H1 (cell line): ENCODE data around the gene DRC3. TPM values are rescaled to one million over a fixed set of nuclear protein-coding genes. Genes with fewer than 3 reads are reported as not detected.

Source experiments
- CTCF ChIA-PET: fragments of 300-600 bp; sonication (Branson Sonifier 250); formaldehyde crosslinking; loops from one replicate; lab custom pipeline; 2021; ENCODE audit not compliant: partially characterized antibody; lab: Charles Lee
- POLR2A ChIA-PET: fragments of 300-600 bp; sonication (Branson Sonifier 250); formaldehyde crosslinking; loops from one replicate; lab custom pipeline; 2021; ENCODE audit warnings: inconsistent platforms; ENCODE audit not compliant: partially characterized antibody; lab: Charles Lee
- DNase-seq, 2 experiments: peaks; one replicate each; pipeline versions ENCODE4 v3.0.0 to v3.0.0-alpha.2; 2010 to 2022; ENCODE audit warnings: low spot score in 2 of 2, low read depth in 1 of 2, mixed read lengths in 1 of 2
- FAIRE-seq: peaks from 2 replicates; lab custom pipeline; 2011; peaks lifted over from hg19 to GRCh38; lab: Jason Lieb, UNC
- H2AFZ ChIP-seq: 2 replicates; pipeline ENCODE4 v1.8.1; 2012; ENCODE audit warnings: low read length, inconsistent platforms
- H2AK5ac ChIP-seq: 2 replicates; pipeline ENCODE4 v1.6.1; 2013; ENCODE audit warnings: low read depth, low read length
- H2BK120ac ChIP-seq: replicated peaks from 2 replicates; pipeline ENCODE3; 2013; ENCODE audit warnings: low read depth, low read length, inconsistent platforms
- H2BK12ac ChIP-seq: 2 replicates; pipeline ENCODE4 v1.6.1; 2013; ENCODE audit warnings: low read depth, low read length
- H2BK15ac ChIP-seq: 2 replicates; pipeline ENCODE4 v1.6.1; 2013; ENCODE audit warnings: low read length
- H2BK20ac ChIP-seq: 2 replicates; pipeline ENCODE4 v1.6.1; 2013; ENCODE audit warnings: low read length
- H2BK5ac ChIP-seq: 2 replicates; pipeline ENCODE4 v1.6.1; 2013; ENCODE audit warnings: low read depth, low read length
- H3K14ac ChIP-seq: 2 replicates; pipeline ENCODE4 v1.6.1; 2013; ENCODE audit warnings: inconsistent platforms; ENCODE audit not compliant: insufficient read length
- H3K18ac ChIP-seq: 2 replicates; pipeline ENCODE4 v1.6.1; 2013; ENCODE audit warnings: low read length; ENCODE audit errors: extremely low read depth
- H3K23ac ChIP-seq: 2 replicates; pipeline ENCODE4 v1.6.1; 2013; ENCODE audit warnings: inconsistent platforms; ENCODE audit not compliant: insufficient read length
- H3K23me2 ChIP-seq: 2 replicates; pipeline ENCODE4 v1.6.1; 2013; ENCODE audit warnings: low read depth, low read length
- H3K27ac ChIP-seq: 2 replicates; pipeline ENCODE4 v1.6.1; 2011; ENCODE audit warnings: low read depth, low read length, inconsistent platforms
- H3K27me3 ChIP-seq, 4 experiments: replicated peaks in 1 of 4; 1 replicate in 1 of 4; 2 replicates in 3 of 4; pipeline versions ENCODE4 v1.6.1 to v1.8.1; 2011 to 2013; ENCODE audit warnings: low read length in 3 of 4, mild to moderate bottlenecking in 3 of 4, inconsistent platforms in 2 of 4, mixed read lengths in 2 of 4, moderate library complexity in 1 of 4; ENCODE audit not compliant: control insufficient read depth in 3 of 4, insufficient read depth in 3 of 4; ENCODE audit errors: extremely low read depth in 1 of 4
- H3K36me3 ChIP-seq, 4 experiments: 2 replicates each; pipeline versions ENCODE4 v1.6.1 to v1.8.1; 2011 to 2013; ENCODE audit warnings: mild to moderate bottlenecking in 4 of 4, low read length in 3 of 4, moderate library complexity in 2 of 4, control low read depth in 1 of 4, inconsistent platforms in 1 of 4; ENCODE audit not compliant: insufficient read depth in 4 of 4, control insufficient read depth in 2 of 4
- H3K4ac ChIP-seq: replicated peaks from 2 replicates; pipeline ENCODE3; 2013; ENCODE audit warnings: low read length, low read depth, mixed read lengths, inconsistent platforms; ENCODE audit not compliant: insufficient read length
- H3K4me1 ChIP-seq, 4 experiments: replicated peaks in 1 of 4; 1 replicate in 1 of 4; 2 replicates in 3 of 4; pipeline versions ENCODE4 v1.6.1 to v1.8.1; 2011 to 2013; ENCODE audit warnings: low read length in 3 of 4, inconsistent platforms in 2 of 4, mixed read lengths in 1 of 4; ENCODE audit not compliant: insufficient read depth in 4 of 4, control insufficient read depth in 3 of 4
- H3K4me2 ChIP-seq, 2 experiments: 2 replicates each; pipeline versions ENCODE4 v1.6.1 to v1.8.1; 2011 to 2013; ENCODE audit warnings: low read depth in 2 of 2, low read length in 2 of 2, control low read depth in 1 of 2, inconsistent platforms in 1 of 2, mild to moderate bottlenecking in 1 of 2; ENCODE audit not compliant: insufficient read depth in 1 of 2
- H3K4me3 ChIP-seq, 4 experiments: fragments of 200-600, 300-600 bp in 1 of 4; sonication (generic), shearing (Covaris generic), sonication (Bioruptor Twin) in 1 of 4; 2 replicates each; pipeline versions ENCODE4 v1.5.1 to v1.8.1; 2011 to 2016; ENCODE audit warnings: low read length in 4 of 4, low read depth in 3 of 4, control low read depth in 2 of 4, inconsistent platforms in 2 of 4, mild to moderate bottlenecking in 2 of 4, mixed read lengths in 1 of 4, moderate library complexity in 1 of 4; ENCODE audit not compliant: insufficient read depth in 2 of 4; ENCODE audit errors: extremely low read depth in 1 of 4
- H3K56ac ChIP-seq: replicated peaks from 2 replicates; pipeline ENCODE3; 2013; ENCODE audit warnings: low read depth, mild to moderate bottlenecking, mixed read lengths, low read length, inconsistent platforms; ENCODE audit not compliant: insufficient read length
- H3K79me1 ChIP-seq: 2 replicates; pipeline ENCODE4 v1.6.1; 2013; ENCODE audit warnings: low read depth, low read length, control low read depth
- H3K79me2 ChIP-seq, 2 experiments: 2 replicates each; pipeline versions ENCODE4 v1.6.1 to v1.8.1; 2012 to 2013; ENCODE audit warnings: low read length in 2 of 2, mild to moderate bottlenecking in 2 of 2, inconsistent platforms in 1 of 2; ENCODE audit not compliant: insufficient read depth in 2 of 2, control insufficient read depth in 1 of 2
- H3K9ac ChIP-seq, 4 experiments: replicated peaks in 1 of 4; 1 replicate in 1 of 4; 2 replicates in 3 of 4; pipeline versions ENCODE4 v1.6.1 to v1.8.1; 2011 to 2013; ENCODE audit warnings: low read depth in 3 of 4, low read length in 3 of 4, control low read depth in 2 of 4, mild to moderate bottlenecking in 2 of 4, moderate library complexity in 2 of 4, inconsistent platforms in 1 of 4; ENCODE audit errors: extremely low read depth in 1 of 4
- H3K9me3 ChIP-seq, 2 experiments: 2 replicates each; pipeline versions ENCODE4 v1.6.1 to v1.8.1; 2012 to 2013; ENCODE audit warnings: mild to moderate bottlenecking in 2 of 2, moderate library complexity in 2 of 2, control low read depth in 1 of 2, inconsistent platforms in 1 of 2, low read depth in 1 of 2, low read length in 1 of 2, mixed read lengths in 1 of 2; ENCODE audit not compliant: insufficient read depth in 2 of 2
- H4K20me1 ChIP-seq, 2 experiments: replicated peaks in 1 of 2; 2 replicates each; pipeline versions ENCODE3 to v1.8.1; 2011 to 2013; ENCODE audit warnings: inconsistent platforms in 2 of 2, low read length in 2 of 2, mild to moderate bottlenecking in 1 of 2; ENCODE audit not compliant: insufficient read depth in 2 of 2, control insufficient read depth in 1 of 2
- H4K5ac ChIP-seq: 2 replicates; pipeline ENCODE4 v1.6.1; 2013; ENCODE audit warnings: low read length, low read depth, mixed read lengths, inconsistent platforms; ENCODE audit not compliant: insufficient read length
- H4K8ac ChIP-seq: 2 replicates; pipeline ENCODE4 v1.8.0; 2013; ENCODE audit warnings: mild to moderate bottlenecking, moderate library complexity, low read length, inconsistent platforms; ENCODE audit not compliant: insufficient read depth; ENCODE audit errors: extremely low read depth
- H4K91ac ChIP-seq: replicated peaks from 2 replicates; pipeline ENCODE3; 2013; ENCODE audit warnings: low read length, mixed read lengths, inconsistent platforms; ENCODE audit not compliant: insufficient read length
- GABPA ChIP-seq: IDR thresholded peaks from 2 replicates; pipeline ENCODE4 v1.6.1; 2011; ENCODE audit warnings: mild to moderate bottlenecking, low read length, moderate library complexity, borderline replicate concordance; ENCODE audit not compliant: insufficient read depth
- HDAC6 ChIP-seq: IDR thresholded peaks from one replicate; pipeline ENCODE4 v1.7.1; 2012; ENCODE audit warnings: low read depth, mild to moderate bottlenecking, inconsistent platforms, low read length, moderate library complexity
- WGBS, 2 experiments: shearing (Covaris generic) in 1 of 2; methylation state at CpG; one replicate each; pipeline versions ENCODE4 v1.1.6 to v1.1.7; 2013 to 2015; ENCODE audit warnings: low lambda C conversion rate in 2 of 2, mixed read lengths in 2 of 2, inconsistent platforms in 1 of 2, low coverage in 1 of 2, missing lambda C conversion rate in 1 of 2; ENCODE audit not compliant: insufficient replicate concordance in 2 of 2, insufficient coverage in 1 of 2, insufficient read length in 1 of 2; ENCODE audit errors: extremely low coverage in 1 of 2, missing lambda C conversion rate in 1 of 2; 5-methylcytosine and 5-hydroxymethylcytosine counted together
- polyA plus RNA-seq, 7 experiments: library from polyadenylated mRNA; depleted of rRNA in 3 of 7; stranded (reverse) in 5 of 7; unstranded in 2 of 7; fragments of >200 nt in 5 of 7; fragments of 200-250 nt in 2 of 7; gene quantifications; 1 replicate in 5 of 7; 2 replicates in 1 of 7; 4 replicates in 1 of 7; pipeline versions ENCODE4 v1.2.1 to v1.2.3, GENCODE V29; 2011 to 2013; ENCODE audit warnings: missing spikeins in 2 of 7, mixed read lengths in 2 of 7
- total RNA-seq: library from RNA; stranded (reverse); fragmentation: NEBNext Ultra II Directional; extraction: Animal tissue kit (Norgen Biotek cat#: 25700); gene quantifications from 2 replicates; pipeline ENCODE4 v1.2.1, GENCODE V29; 2021
- TF ChIP-seq, protein P1 (sequence below), 3 experiments: IDR thresholded peaks; 1 replicate in 2 of 3; 2 replicates in 1 of 3; pipeline versions ENCODE4 v1.5.1 to v1.6.1; 2011; ENCODE audit warnings: low read length in 3 of 3, mild to moderate bottlenecking in 3 of 3, inconsistent platforms in 2 of 3, low read depth in 1 of 3, moderate library complexity in 1 of 3; ENCODE audit not compliant: insufficient read depth in 1 of 3; ENCODE audit errors: control extremely low read depth in 1 of 3

The DRC3 gene
- total and polyA plus RNA-seq, 2 of the 8 experiments (the other 6 are each of a cell fraction or from before 2014, with no cell fraction given): 0.59 TPM; not detected in 1

DNA sequence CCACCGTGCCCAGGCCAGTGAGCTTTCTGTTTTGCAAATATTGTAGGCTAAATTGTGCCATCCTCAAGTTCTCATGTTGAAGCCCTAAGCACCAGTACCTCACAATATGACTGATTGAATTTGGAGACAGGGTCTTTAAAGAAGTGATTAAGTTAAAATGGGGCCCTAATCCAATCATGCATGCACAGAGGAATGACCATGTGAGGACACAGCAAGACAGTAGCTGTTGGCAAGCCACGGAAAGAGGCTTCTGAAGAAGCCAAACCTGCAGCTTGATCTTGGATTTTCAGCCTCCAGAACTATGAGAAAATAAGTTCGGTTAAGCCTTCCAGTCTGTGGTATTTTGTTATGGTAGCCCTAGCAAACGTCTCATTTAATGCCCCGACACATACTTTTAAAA, 25.4 kb upstream of the DRC3 start:
- Histone ChIP-seq H2BK15ac (no peak overlapping the region), H3K23me2 (no peaks in the 10 kb centered on the region), H2BK20ac (no peak overlapping the region), H4K8ac (no peak overlapping the region), H3K18ac (no peak overlapping the region), H3K56ac (no peak overlapping the region), H3K23ac (no peak overlapping the region), H4K20me1 (no peaks in the 10 kb centered on the region), H3K27ac (no peak overlapping the region), H3K4ac (no peak overlapping the region), H2BK120ac (no peak overlapping the region), H3K4me1 (peaks cover 11 to 16% (median 13%) of the 10 kb centered on the region in 4 experiments), H3K9me3 (no peaks in the 10 kb centered on the region), H2AFZ (no peak overlapping the region), H2AK5ac (no peak overlapping the region), H3K9ac (no peak overlapping the region), H2BK12ac (no peak overlapping the region), H3K14ac (no peak overlapping the region), H2BK5ac (no peak overlapping the region; the same call in 1 of the 2 replicates), H3K27me3 (no peaks in the 10 kb centered on the region), H3K4me3 (no peak overlapping the region), H3K36me3 (no peaks in the 10 kb centered on the region), H4K91ac (no peak overlapping the region), H3K79me2 (no peaks in the 10 kb centered on the region), H3K4me2 (no peak overlapping the region), H4K5ac (no peak overlapping the region), H3K79me1 (no peaks in the 10 kb centered on the region)
- no peak for DNase-seq
- TF ChIP-seq GABPA (no peak), HDAC6 (no peak)
- TF ChIP-seq, protein P1, sequence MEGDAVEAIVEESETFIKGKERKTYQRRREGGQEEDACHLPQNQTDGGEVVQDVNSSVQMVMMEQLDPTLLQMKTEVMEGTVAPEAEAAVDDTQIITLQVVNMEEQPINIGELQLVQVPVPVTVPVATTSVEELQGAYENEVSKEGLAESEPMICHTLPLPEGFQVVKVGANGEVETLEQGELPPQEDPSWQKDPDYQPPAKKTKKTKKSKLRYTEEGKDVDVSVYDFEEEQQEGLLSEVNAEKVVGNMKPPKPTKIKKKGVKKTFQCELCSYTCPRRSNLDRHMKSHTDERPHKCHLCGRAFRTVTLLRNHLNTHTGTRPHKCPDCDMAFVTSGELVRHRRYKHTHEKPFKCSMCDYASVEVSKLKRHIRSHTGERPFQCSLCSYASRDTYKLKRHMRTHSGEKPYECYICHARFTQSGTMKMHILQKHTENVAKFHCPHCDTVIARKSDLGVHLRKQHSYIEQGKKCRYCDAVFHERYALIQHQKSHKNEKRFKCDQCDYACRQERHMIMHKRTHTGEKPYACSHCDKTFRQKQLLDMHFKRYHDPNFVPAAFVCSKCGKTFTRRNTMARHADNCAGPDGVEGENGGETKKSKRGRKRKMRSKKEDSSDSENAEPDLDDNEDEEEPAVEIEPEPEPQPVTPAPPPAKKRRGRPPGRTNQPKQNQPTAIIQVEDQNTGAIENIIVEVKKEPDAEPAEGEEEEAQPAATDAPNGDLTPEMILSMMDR (IDR thresholded peaks at IDR 0.05; ENCODE audit: control extremely low read depth in 1 of 3, insufficient read depth in 1 of 3, low read depth in 1 of 3, low read length in 3 of 3): no peak
- CTCF ChIA-PET: interaction anchor here (0.6 to 1.9 kb wide), 11 partner anchors 10 to 562 kb away, joined by 3 to 9 read pairs (median 4); no protein-coding TSS in a partner anchor
- POLR2A ChIA-PET: interaction anchor here (1.1 kb wide), 1 partner anchor 26 kb away, joined by 3 read pairs; no protein-coding TSS in a partner anchor
- no peak for FAIRE-seq
- WGBS, 2 experiments: 90% methylated on average over 5 of the region's 5 CpGs; no CpG with 5 or more reads in 1 of the 2 experiments
